ENCODE measurements around the gene MPZL3.
A peak's percentile ranks its signal among the peaks of the same experiment; 100 is the strongest.

The MPZL3 gene

GRCh38 chr11:118291477-118292135 lies 39.4 kb upstream of the MPZL3 start:
- H3K36me3 ChIP-seq: no peaks in the 10 kb centered on the region
- H3K4me1 ChIP-seq: no peaks in the 10 kb centered on the region
- no peak for DNase-seq
- no peak for TF ChIP-seq CTCF (IDR thresholded peaks at IDR 0.05; ENCODE audit: low read depth, low read length)
- H3K9me3 ChIP-seq: no peaks in the 10 kb centered on the region
- no peak overlapping the region for H3K4me3 ChIP-seq (ENCODE audit: low read depth, low read length)
- H3K27me3 ChIP-seq: no peaks in the 10 kb centered on the region; the same call in none of the 2 replicates

- Histone ChIP-seq H3K27me3 (no peaks in the 10 kb centered on the region; the same call in none of the 2 replicates), H3K9me3 (no peaks in the 10 kb centered on the region), H3K36me3 (no peaks in the 10 kb centered on the region), H3K4me1 (no peaks in the 10 kb centered on the region), H3K4me3 (ENCODE audit: low read depth, low read length) (no peak overlapping the region)
- DNase-seq: no peak
- TF ChIP-seq CTCF (IDR thresholded peaks at IDR 0.05; ENCODE audit: low read depth, low read length): 0 out of 2 replicates have a peak, but pooled peaks have one; percentile 6
Measured at GRCh38 chr11:118290923-118291322, 38.8 kb upstream of the MPZL3 start.

DNA sequence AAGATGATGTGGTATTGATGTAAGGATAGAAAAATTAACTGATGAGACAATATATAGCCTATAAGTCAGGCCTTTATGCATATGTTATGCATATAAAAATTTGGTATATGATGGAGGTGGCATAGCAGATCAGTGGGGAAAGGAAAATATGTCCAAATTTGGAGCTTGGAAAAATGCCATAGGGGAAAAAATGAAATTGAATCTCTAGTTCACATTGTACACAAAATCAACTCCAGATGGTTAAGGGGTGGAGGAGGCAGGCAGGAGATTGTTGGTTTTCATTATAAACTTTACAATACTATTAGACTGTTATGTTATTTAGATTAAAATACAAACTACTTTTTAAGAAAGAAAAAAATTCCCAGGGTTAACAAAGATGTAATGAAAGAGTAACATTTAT lies 37.2 kb upstream of the MPZL3 start:
- no peak for DNase-seq
- H3K4me1 ChIP-seq: no peaks in the 10 kb centered on the region
- H3K36me3 ChIP-seq: no peaks in the 10 kb centered on the region
- TF ChIP-seq CTCF (IDR thresholded peaks at IDR 0.05; ENCODE audit: low read depth, low read length): no peak
- no peaks in the 10 kb centered on the region for H3K9me3 ChIP-seq
- H3K27me3 ChIP-seq: peaks cover 3% of the 10 kb centered on the region
- H3K4me3 ChIP-seq (ENCODE audit: low read depth, low read length): no peak overlapping the region

DNA sequence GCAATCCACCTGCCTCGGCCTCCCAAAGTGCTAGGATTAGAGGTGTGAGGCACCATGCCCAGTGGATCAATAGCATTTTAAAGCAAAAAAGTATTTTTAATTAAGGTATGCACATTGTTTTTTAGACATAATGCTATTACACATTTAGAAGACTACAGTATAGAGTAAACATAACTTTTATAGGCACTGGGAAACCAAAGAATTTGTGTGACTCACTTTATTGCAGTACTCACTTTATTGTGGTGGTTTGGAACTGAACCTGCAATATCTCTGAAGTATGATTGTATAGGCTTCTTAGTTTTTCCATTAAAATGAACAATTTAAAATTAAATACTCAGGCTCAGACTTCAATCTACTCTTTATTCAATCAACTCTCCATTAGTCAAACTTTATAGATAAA lies 34.8 kb upstream of the MPZL3 start:
- Histone ChIP-seq H3K36me3 (no peaks in the 10 kb centered on the region), H3K4me3 (ENCODE audit: low read depth, low read length) (no peak overlapping the region), H3K4me1 (no peaks in the 10 kb centered on the region), H3K27me3 (peaks cover 3% of the 10 kb centered on the region), H3K9me3 (no peaks in the 10 kb centered on the region)
- TF ChIP-seq CTCF (IDR thresholded peaks at IDR 0.05; ENCODE audit: low read depth, low read length): no peak
- no peak for DNase-seq

- DNase-seq: no peak
Measured at GRCh38 chr11:118286545-118286944, 34.4 kb upstream of the MPZL3 start.

More at GRCh38 chr11:118286545-118286944, 34.4 kb upstream of the MPZL3 start:
- no peaks in the 10 kb centered on the region for H3K4me1 ChIP-seq
- no peak for TF ChIP-seq CTCF (IDR thresholded peaks at IDR 0.05; ENCODE audit: low read depth, low read length)
- peaks cover 3% of the 10 kb centered on the region for H3K27me3 ChIP-seq
- no peaks in the 10 kb centered on the region for H3K9me3 ChIP-seq
- H3K36me3 ChIP-seq: no peaks in the 10 kb centered on the region
- no peak overlapping the region for H3K4me3 ChIP-seq (ENCODE audit: low read depth, low read length)
